ENCODE results near the gene GALNT16. TPM values are rescaled to one million over a fixed set of nuclear protein-coding genes. Genes with fewer than 3 reads are reported as not detected.
"Not testable (repeated sequence)": the region's sequence is repeated elsewhere in the genome, so short reads cannot be mapped to it uniquely, and the experiment has no call there.

Gene GALNT16
- polyA plus RNA-seq, 2 donors = 0.36 to 0.39 TPM

GRCh38 chr14:69277356-69277755 is 17.4 kb downstream of the GALNT16 start:
- H3K4me1 ChIP-seq (ENCODE audit: control insufficient read depth in 2 of 2, insufficient read depth in 2 of 2, low read length in 1 of 2); H3K4me3 ChIP-seq (ENCODE audit: low read depth in 1 of 2, low read length in 2 of 2); H3K27ac ChIP-seq (ENCODE audit: low read depth in 2 of 2, low read length in 1 of 2); H3K9me3 ChIP-seq (ENCODE audit: control insufficient read depth in 2 of 2, insufficient read depth in 1 of 2, low read depth in 1 of 2, low read length in 1 of 2); H3K27me3 ChIP-seq (ENCODE audit: control insufficient read depth in 1 of 2, insufficient read depth in 2 of 2, low read length in 2 of 2); H3K36me3 ChIP-seq (ENCODE audit: control insufficient read depth in 2 of 2, insufficient read depth in 2 of 2, low read length in 1 of 2): not testable (repeated sequence)
- WGBS, 2 donors = 97 to 98% methylated on average over 2 to 3 of the region's 3 CpGs

GRCh38 chr14:69280746-69281291 is 20.9 kb downstream of the GALNT16 start:
- no peaks in the 10 kb centered on the region for H3K36me3 ChIP-seq (ENCODE audit: control insufficient read depth in 2 of 2, insufficient read depth in 2 of 2, low read length in 1 of 2)
- H3K27me3 ChIP-seq (ENCODE audit: control insufficient read depth in 1 of 2, insufficient read depth in 2 of 2, low read length in 2 of 2) = no peaks in the 10 kb centered on the region
- H3K4me1 ChIP-seq (ENCODE audit: control insufficient read depth in 2 of 2, insufficient read depth in 2 of 2, low read length in 1 of 2) = no peaks in the 10 kb centered on the region
- no peak overlapping the region for H3K4me3 ChIP-seq (ENCODE audit: low read depth in 1 of 2, low read length in 2 of 2)
- H3K27ac ChIP-seq (ENCODE audit: low read depth in 2 of 2, low read length in 1 of 2) = no peak overlapping the region
- 91 to 95% methylated on average over 9 of the region's 9 CpGs for whole genome bisulfite sequencing, 2 donors
- no peaks in the 10 kb centered on the region for H3K9me3 ChIP-seq (ENCODE audit: control insufficient read depth in 2 of 2, insufficient read depth in 1 of 2, low read depth in 1 of 2, low read length in 1 of 2)

GRCh38 chr14:69281450-69282169 is 21.7 kb downstream of the GALNT16 start:
- Histone ChIP-seq H3K36me3 (ENCODE audit: control insufficient read depth in 2 of 2, insufficient read depth in 2 of 2, low read length in 1 of 2) (no peaks in the 10 kb centered on the region), H3K9me3 (ENCODE audit: control insufficient read depth in 2 of 2, insufficient read depth in 1 of 2, low read depth in 1 of 2, low read length in 1 of 2) (no peaks in the 10 kb centered on the region), H3K27ac (ENCODE audit: low read depth in 2 of 2, low read length in 1 of 2) (no peak overlapping the region), H3K4me1 (ENCODE audit: control insufficient read depth in 2 of 2, insufficient read depth in 2 of 2, low read length in 1 of 2) (no peaks in the 10 kb centered on the region), H3K4me3 (ENCODE audit: low read depth in 1 of 2, low read length in 2 of 2) (no peak overlapping the region), H3K27me3 (ENCODE audit: control insufficient read depth in 1 of 2, insufficient read depth in 2 of 2, low read length in 2 of 2) (no peaks in the 10 kb centered on the region)
- whole genome bisulfite sequencing, 2 donors = 70 to 74% methylated on average over 10 of the region's 10 CpGs

DNA sequence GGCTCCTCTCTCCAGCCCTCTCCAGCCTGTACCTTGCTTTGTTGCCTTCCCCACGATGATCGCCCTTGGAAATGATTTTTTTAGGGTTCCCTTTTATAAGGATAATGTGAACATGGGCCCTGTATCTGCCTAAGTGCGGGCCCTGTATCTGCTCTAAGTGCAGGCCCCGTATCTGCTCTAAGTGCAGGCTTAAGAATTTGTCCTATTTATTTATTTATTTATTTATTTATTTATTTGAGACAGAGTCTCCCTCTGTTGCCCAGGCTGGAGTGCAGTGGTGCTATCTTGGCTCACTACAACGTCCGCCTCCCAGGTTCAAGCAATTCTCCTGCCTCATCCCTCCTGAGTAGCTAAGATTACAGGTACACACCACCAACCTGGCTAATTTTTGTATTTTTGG is 22.5 kb downstream of the GALNT16 start:
- no peaks in the 10 kb centered on the region for H3K4me1 ChIP-seq (ENCODE audit: control insufficient read depth in 2 of 2, insufficient read depth in 2 of 2, low read length in 1 of 2)
- H3K36me3 ChIP-seq (ENCODE audit: control insufficient read depth in 2 of 2, insufficient read depth in 2 of 2, low read length in 1 of 2) = no peaks in the 10 kb centered on the region
- 94 to 97% methylated on average over 6 of the region's 6 CpGs for WGBS, 2 donors
- no peak overlapping the region for H3K27ac ChIP-seq (ENCODE audit: low read depth in 2 of 2, low read length in 1 of 2)
- H3K4me3 ChIP-seq (ENCODE audit: low read depth in 1 of 2, low read length in 2 of 2) = no peak overlapping the region
- no peaks in the 10 kb centered on the region for H3K9me3 ChIP-seq (ENCODE audit: control insufficient read depth in 2 of 2, insufficient read depth in 1 of 2, low read depth in 1 of 2, low read length in 1 of 2)
- H3K27me3 ChIP-seq (ENCODE audit: control insufficient read depth in 1 of 2, insufficient read depth in 2 of 2, low read length in 2 of 2) = no peaks in the 10 kb centered on the region

DNA sequence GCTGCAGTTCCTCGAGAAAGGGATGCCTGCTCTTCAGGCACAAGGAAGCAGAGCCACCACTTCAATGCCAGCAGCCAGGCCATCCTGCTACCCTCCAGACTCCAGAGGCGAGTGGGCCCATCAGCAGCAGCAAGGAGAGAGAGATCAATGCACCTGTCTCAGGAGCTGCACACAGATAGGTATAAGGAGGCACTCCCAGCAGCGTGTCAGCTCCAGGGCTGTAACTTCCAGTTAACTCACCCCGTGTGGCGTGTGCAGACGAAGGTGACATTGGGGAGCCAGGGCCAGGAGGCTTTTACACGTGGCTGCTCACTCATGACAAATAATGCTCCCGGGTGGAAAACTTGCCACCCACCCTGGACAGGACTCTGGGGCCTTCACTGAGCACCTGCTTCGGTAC is 24.2 kb downstream of the GALNT16 start:
- H3K27me3 ChIP-seq (ENCODE audit: control insufficient read depth in 1 of 2, insufficient read depth in 2 of 2, low read length in 2 of 2) = no peaks in the 10 kb centered on the region
- no peak overlapping the region for H3K27ac ChIP-seq (ENCODE audit: low read depth in 2 of 2, low read length in 1 of 2)
- no peak overlapping the region for H3K4me3 ChIP-seq (ENCODE audit: low read depth in 1 of 2, low read length in 2 of 2)
- H3K9me3 ChIP-seq (ENCODE audit: control insufficient read depth in 2 of 2, insufficient read depth in 1 of 2, low read depth in 1 of 2, low read length in 1 of 2) = no peaks in the 10 kb centered on the region
- 75 to 77% methylated on average over 9 of the region's 9 CpGs for WGBS, 2 donors
- no peaks in the 10 kb centered on the region for H3K36me3 ChIP-seq (ENCODE audit: control insufficient read depth in 2 of 2, insufficient read depth in 2 of 2, low read length in 1 of 2)
- H3K4me1 ChIP-seq (ENCODE audit: control insufficient read depth in 2 of 2, insufficient read depth in 2 of 2, low read length in 1 of 2) = no peaks in the 10 kb centered on the region

DNA sequence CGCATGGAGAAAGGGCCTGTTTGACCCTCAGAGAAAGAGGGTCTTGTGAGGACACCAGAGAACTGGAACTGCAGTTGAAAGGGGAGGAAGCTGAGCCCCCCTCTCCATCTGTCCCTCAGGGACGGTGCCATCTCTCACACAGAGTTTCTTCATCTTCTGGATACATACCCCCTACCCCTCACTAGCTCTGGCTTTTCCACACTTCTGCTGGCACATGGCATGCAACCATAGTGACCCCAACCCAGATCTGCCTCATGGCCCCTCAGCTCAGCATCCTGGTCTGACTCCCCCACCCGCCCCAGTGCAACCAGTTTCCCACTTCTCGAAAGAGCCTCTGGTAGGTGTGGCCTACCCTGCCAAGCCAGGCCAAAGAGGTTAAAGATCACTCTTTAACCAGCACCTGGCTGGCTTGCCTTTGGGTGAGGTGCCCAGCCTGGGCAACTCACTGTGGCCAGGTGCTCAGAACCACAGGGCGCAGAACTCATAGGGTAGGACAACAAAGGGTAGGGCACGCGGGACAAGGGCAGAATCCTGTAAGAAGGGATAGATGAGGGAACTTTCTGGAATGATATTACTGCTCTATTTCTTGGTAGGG is 25.8 kb downstream of the GALNT16 start:
- Histone ChIP-seq H3K27me3 (ENCODE audit: control insufficient read depth in 1 of 2, insufficient read depth in 2 of 2, low read length in 2 of 2) (no peaks in the 10 kb centered on the region), H3K4me3 (ENCODE audit: low read depth in 1 of 2, low read length in 2 of 2) (no peak overlapping the region), H3K27ac (ENCODE audit: low read depth in 2 of 2, low read length in 1 of 2) (no peak overlapping the region), H3K9me3 (ENCODE audit: control insufficient read depth in 2 of 2, insufficient read depth in 1 of 2, low read depth in 1 of 2, low read length in 1 of 2) (no peaks in the 10 kb centered on the region), H3K4me1 (ENCODE audit: control insufficient read depth in 2 of 2, insufficient read depth in 2 of 2, low read length in 1 of 2) (no peaks in the 10 kb centered on the region), H3K36me3 (ENCODE audit: control insufficient read depth in 2 of 2, insufficient read depth in 2 of 2, low read length in 1 of 2) (no peaks in the 10 kb centered on the region)
- 76 to 89% methylated on average over 7 of the region's 7 CpGs for WGBS, 2 donors

GRCh38 chr14:69287098-69288010 is 27.4 kb downstream of the GALNT16 start:
- Histone ChIP-seq H3K27me3 (ENCODE audit: control insufficient read depth in 1 of 2, insufficient read depth in 2 of 2, low read length in 2 of 2) (no peaks in the 10 kb centered on the region), H3K9me3 (ENCODE audit: control insufficient read depth in 2 of 2, insufficient read depth in 1 of 2, low read depth in 1 of 2, low read length in 1 of 2) (no peaks in the 10 kb centered on the region), H3K4me1 (ENCODE audit: control insufficient read depth in 2 of 2, insufficient read depth in 2 of 2, low read length in 1 of 2) (no peaks in the 10 kb centered on the region), H3K36me3 (ENCODE audit: control insufficient read depth in 2 of 2, insufficient read depth in 2 of 2, low read length in 1 of 2) (no peaks in the 10 kb centered on the region), H3K4me3 (ENCODE audit: low read depth in 1 of 2, low read length in 2 of 2) (no peak overlapping the region), H3K27ac (ENCODE audit: low read depth in 2 of 2, low read length in 1 of 2) (no peak overlapping the region)
- WGBS, 2 donors = 64 to 68% methylated on average over 9 of the region's 9 CpGs

GRCh38 chr14:69288011-69288771 is 28.2 kb downstream of the GALNT16 start:
- Histone ChIP-seq H3K4me1 (ENCODE audit: control insufficient read depth in 2 of 2, insufficient read depth in 2 of 2, low read length in 1 of 2) (no peaks in the 10 kb centered on the region), H3K27ac (ENCODE audit: low read depth in 2 of 2, low read length in 1 of 2) (no peak overlapping the region), H3K27me3 (ENCODE audit: control insufficient read depth in 1 of 2, insufficient read depth in 2 of 2, low read length in 2 of 2) (no peaks in the 10 kb centered on the region), H3K9me3 (ENCODE audit: control insufficient read depth in 2 of 2, insufficient read depth in 1 of 2, low read depth in 1 of 2, low read length in 1 of 2) (no peaks in the 10 kb centered on the region), H3K4me3 (ENCODE audit: low read depth in 1 of 2, low read length in 2 of 2) (no peak overlapping the region), H3K36me3 (ENCODE audit: control insufficient read depth in 2 of 2, insufficient read depth in 2 of 2, low read length in 1 of 2) (no peaks in the 10 kb centered on the region)
- WGBS, 2 donors = 64 to 65% methylated on average over 8 of the region's 8 CpGs

Data from esophagus (tissue), 2 donors.